ENCODE results near the gene POTEB3. TPM values are rescaled to one million over a fixed set of nuclear protein-coding genes. Genes with fewer than 3 reads are reported as not detected.
"Not testable (repeated sequence)": the region's sequence is repeated elsewhere in the genome, so short reads cannot be mapped to it uniquely, and the experiment has no call there.

Gene POTEB3
- not detected for total RNA-seq
- polyA plus RNA-seq, result not detected
- long read RNA-seq, donor 1, result 0 reads
- long read RNA-seq, donor 2, result 0 reads
- long read RNA-seq, donor 3, result 0 reads

DNA sequence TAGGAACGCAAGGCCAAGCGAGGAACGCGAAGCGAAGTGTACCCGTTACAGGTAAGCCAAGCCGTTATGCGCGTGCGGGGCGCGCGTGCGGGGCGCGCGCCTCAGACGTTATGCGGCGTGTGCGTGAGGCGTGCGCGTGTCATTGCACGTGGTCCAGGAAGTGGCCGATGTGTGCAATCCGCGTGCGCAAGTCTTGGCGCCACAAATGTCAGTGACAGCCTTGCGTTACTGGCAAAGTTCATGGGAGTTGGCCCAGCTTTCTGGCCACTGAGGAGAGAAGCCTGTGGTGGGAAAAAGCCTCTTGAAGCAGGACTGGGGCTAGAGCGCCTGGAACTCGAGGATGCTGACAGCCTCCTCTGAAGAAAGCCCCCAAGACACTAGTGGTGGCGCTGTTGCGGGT is at the start of gene POTEB3:
POTEB3 (minus strand) TSS at position 101 of the 400 bp plus-strand sequence. CDS start 488 bp downstream, outside the sequence.
- no CpG with 5 or more reads among the region's 35 CpGs for WGBS, 4 donors
- H3K9me3 ChIP-seq; H3K4me3 ChIP-seq; H3K27ac ChIP-seq; intact Hi-C loops (cut with DNase I); ATAC-seq; DNase-seq; H3K36me3 ChIP-seq; H3K27me3 ChIP-seq; H3K4me1 ChIP-seq: not testable (repeated sequence)

DNA sequence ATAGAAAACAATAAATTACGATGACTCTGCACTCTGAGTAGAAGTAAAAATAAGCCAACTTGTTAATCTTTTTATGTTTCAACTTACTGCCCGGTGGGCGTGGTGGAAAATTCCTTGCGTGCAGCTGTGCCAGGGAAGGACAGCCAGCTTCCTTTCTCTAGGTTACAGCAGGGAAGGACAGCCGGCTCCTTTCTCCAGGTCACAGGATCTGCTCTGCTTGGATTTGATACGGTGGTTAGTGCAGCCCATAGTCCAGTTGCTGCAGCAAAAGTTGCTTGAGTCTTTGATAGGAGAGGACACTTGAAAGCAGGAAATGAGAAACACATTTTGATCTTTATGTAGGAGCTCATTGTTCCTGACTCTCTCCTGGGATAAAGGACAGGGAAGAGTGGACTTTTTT is 13.4 kb upstream of the POTEB3 start:
- intact Hi-C loops (cut with DNase I); H3K27ac ChIP-seq; H3K9me3 ChIP-seq; DNase-seq; H3K27me3 ChIP-seq; H3K36me3 ChIP-seq; H3K4me1 ChIP-seq; H3K4me3 ChIP-seq: not testable (repeated sequence)
- peak in 1 of 4 donors; percentile 47 for ATAC-seq
- WGBS, 4 donors, result 66% methylated on average over 4 of the region's 6 CpGs; no CpG with 5 or more reads in 3 of the 4 donors

DNA sequence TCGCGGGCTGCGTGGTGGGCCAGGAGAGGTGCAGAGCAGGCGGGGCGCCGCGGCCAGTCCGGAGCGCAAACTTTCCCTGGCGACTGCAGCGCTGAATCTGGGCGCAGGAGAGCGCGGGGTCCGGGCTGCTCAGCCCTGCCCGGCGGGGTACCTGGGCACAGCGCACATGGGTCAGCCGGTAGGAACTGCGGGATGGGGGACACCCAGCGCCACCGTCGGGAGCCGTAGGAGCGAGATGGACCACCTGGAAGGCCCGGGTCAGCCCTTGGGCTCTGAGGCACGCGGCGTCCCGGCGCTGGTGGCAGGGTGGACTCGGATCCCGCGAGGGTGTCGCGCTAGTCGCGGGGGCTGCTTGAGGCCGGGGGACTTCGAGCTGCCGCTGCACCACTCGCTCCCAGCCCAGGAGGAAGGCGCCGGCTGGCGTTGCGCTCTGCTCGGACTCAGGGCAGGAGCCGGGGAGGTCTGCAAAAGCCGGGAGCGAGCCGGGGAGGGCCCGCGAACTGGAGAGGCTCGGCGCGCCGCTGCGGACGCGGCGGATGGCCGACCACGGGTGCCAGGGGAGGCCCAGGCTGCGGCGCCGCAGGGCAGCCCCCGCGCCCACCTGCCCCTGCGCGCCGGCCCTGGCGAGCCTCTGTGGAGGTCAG is 11.7 kb upstream of the POTEB3 start:
- H3K27ac ChIP-seq; H3K36me3 ChIP-seq; H3K4me1 ChIP-seq; DNase-seq; intact Hi-C loops (cut with DNase I); H3K4me3 ChIP-seq; H3K9me3 ChIP-seq; H3K27me3 ChIP-seq: not testable (repeated sequence)
- no CpG with 5 or more reads among the region's 72 CpGs for WGBS, 4 donors
- peak in 1 of 4 donors; percentile 28 for ATAC-seq

DNA sequence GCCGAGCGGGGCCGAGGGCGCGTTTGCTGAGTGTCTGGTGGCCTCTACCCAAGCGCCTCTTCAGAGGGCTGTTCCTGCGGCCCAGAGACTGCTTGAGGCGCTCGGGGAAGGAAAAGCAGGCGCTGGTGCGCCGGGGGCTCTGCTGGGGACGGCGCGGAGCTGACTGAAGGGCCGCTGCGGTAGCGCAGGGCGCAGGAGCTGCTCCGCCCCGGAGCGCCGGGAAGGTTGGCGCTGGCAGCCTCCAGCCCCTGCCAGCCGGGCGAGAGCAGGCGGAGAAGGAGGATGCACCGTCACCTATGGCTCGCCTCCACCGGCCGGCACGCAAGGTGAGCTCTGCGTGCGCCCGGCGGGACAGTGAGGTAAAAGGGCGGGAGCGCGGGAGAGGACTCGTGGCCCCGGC is 11.2 kb upstream of the POTEB3 start:
- not testable (repeated sequence) for ATAC-seq

DNA sequence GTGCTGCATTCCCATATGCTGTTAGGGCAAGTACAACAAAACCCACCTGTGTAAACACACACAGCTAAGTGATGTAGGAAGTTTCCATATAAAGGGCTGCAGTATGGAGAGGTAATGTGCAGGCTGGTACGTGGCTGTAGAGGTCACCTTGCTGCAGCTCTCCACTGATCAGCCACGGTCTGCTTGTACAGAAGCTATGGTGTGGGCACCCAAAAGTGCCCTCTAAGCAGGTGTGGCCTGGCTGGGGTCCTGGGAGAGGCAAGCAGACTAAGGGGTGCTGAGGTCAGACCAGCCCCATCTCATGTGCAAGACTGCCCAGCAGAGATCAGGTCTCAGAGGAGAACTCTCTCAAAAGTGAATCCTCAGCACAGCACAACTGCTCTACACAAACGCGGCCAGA is 32.9 kb downstream of the POTEB3 start:
- DNase-seq; ATAC-seq; H3K27me3 ChIP-seq; intact Hi-C loops (cut with DNase I); H3K4me1 ChIP-seq; H3K27ac ChIP-seq; H3K4me3 ChIP-seq; H3K9me3 ChIP-seq; H3K36me3 ChIP-seq: not testable (repeated sequence)
- WGBS, 4 donors, result 40 to 79% (median 51%) methylated on average over 2 of the region's 4 CpGs; no CpG with 5 or more reads in 1 of the 4 donors

More for the DNA sequence above, 11.2 kb upstream of the POTEB3 start:
- intact Hi-C loops (cut with DNase I); H3K27me3 ChIP-seq; H3K36me3 ChIP-seq; H3K9me3 ChIP-seq; H3K27ac ChIP-seq; H3K4me3 ChIP-seq; H3K4me1 ChIP-seq; DNase-seq: not testable (repeated sequence)
- no CpG with 5 or more reads among the region's 41 CpGs for WGBS, 4 donors

DNA sequence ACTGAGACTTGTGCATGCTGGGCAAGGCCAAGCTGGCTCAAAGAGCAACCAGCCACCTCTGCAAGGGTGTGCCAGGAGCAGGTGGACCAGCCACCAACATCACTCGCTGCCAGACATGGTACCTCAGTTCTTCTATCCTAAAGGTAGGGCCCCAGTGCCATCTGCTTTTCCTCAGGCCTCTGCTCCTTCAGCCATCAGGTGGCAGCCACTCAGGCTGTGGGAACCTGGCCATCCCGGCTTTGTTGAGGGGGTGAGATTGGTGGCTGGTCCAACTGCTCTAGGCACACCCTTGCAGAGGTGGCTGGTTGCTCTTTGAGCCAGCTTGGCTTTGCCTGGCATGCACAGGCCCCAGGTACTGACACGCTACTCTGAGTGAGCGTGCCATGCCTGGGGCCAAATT is 38.8 kb downstream of the POTEB3 start:
- DNase-seq; intact Hi-C loops (cut with DNase I); H3K36me3 ChIP-seq; H3K4me3 ChIP-seq; H3K4me1 ChIP-seq; ATAC-seq; H3K27me3 ChIP-seq; H3K9me3 ChIP-seq; H3K27ac ChIP-seq: not testable (repeated sequence)
- WGBS, 4 donors, result 43 to 75% (median 69%) methylated on average over 2 to 4 of the region's 4 CpGs; no CpG with 5 or more reads in 1 of the 4 donors

DNA sequence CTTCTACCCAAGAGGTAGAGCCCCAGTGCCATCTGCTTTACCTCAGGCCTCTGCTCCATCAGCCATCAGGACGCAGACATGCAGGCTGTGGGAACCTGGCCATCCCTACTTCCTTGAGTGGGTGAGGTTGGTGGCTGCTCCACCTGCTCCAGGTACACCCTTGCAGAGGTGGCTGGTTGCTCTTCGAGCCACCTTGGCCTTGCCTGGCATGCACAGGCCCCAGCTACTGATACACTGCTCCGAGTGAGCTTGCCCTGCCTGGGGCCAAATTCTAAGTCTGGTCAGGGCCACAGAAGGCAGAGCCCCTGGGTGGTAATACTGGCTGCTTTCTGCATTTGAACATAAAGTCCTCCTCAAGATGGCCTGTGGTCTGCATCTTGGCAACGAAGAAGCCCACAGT is 41.2 kb downstream of the POTEB3 start:
- WGBS, 4 donors, result 28 to 47% methylated on average over 2 to 3 of the region's 4 CpGs; no CpG with 5 or more reads in 2 of the 4 donors

DNA sequence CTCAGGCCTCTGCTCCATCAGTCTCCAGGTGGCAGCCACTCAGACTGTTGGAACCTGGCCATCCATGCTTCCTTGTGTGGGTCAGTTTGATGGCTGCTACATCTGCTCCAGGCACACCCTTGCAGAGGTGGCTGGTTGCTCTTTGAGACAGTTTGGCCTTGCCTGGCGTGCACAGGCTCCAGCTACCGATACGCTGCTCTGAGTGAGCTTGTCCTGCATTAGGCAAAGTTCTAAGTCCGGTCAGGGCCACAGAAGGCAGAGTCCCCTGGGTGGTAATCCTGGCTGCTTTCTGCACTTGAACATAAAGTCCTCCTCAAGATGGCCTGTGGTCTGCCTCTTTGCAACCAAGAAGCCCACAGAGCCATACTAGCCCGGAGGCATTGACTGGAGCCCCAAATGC is 41.8 kb downstream of the POTEB3 start:
- H3K27ac ChIP-seq; H3K9me3 ChIP-seq; H3K36me3 ChIP-seq; intact Hi-C loops (cut with DNase I); DNase-seq; H3K27me3 ChIP-seq; H3K4me1 ChIP-seq; H3K4me3 ChIP-seq; ATAC-seq: not testable (repeated sequence)
- WGBS, 4 donors, result 81% methylated on average over 4 of the region's 5 CpGs; no CpG with 5 or more reads in 3 of the 4 donors

More for the DNA sequence above, 41.2 kb downstream of the POTEB3 start:
- H3K27me3 ChIP-seq; intact Hi-C loops (cut with DNase I); ATAC-seq; H3K4me1 ChIP-seq; H3K36me3 ChIP-seq; H3K4me3 ChIP-seq; H3K27ac ChIP-seq; H3K9me3 ChIP-seq: not testable (repeated sequence)
- peak in 2 of 5 donors; percentile 5 to 12 for DNase-seq

DNA sequence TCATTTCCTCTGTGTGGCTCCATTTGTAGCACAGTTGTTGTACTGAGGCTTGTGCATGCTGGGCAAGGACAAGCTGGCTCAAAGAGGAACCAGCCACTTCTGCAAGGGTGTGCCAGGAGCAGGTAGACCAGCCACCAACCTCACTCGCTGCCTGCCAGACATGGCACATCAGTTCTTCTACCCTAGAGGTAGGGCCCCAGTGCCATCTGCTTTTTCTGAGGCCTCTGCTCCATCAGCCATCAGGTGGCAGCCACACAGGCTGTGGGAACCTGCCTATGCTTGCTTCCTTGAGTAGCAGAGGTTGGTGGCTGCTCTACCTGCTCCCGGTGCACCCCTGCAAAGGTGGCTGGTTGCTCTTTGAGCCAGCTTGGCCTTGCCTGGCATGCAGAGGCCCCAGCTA is 42.6 kb downstream of the POTEB3 start:
- H3K27me3 ChIP-seq; H3K9me3 ChIP-seq; DNase-seq; ATAC-seq; H3K4me3 ChIP-seq; intact Hi-C loops (cut with DNase I); H3K27ac ChIP-seq; H3K4me1 ChIP-seq; H3K36me3 ChIP-seq: not testable (repeated sequence)
- WGBS, 4 donors, result 75% methylated on average over 1 of the region's 2 CpGs; no CpG with 5 or more reads in 3 of the 4 donors

DNA sequence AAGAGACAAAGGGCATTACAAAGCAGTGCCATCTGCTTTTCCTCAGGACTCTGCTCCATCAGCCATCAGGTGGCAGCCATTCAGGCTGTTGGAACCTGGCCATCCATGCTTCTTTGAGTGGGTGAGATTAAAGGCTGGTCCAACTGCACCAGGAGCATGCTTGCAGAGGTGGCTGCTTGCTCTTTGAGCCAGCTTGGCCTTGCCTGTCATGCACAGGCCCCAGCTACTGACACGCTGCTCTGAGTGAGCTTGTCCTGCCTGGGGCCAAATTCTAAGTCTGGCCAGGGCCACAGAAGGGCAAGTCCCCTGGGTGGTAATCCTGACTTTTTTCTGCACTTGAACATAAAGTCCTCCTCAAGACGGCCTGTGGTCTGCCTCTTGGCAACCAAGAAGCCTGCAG is 43.1 kb downstream of the POTEB3 start:
- intact Hi-C loops (cut with DNase I); H3K36me3 ChIP-seq; H3K27ac ChIP-seq; ATAC-seq; H3K9me3 ChIP-seq; H3K27me3 ChIP-seq; H3K4me3 ChIP-seq; H3K4me1 ChIP-seq: not testable (repeated sequence)
- DNase-seq, result peak in 2 of 5 donors; percentile 14
- WGBS, 4 donors, result 79% methylated on average over 1 of the region's 2 CpGs; no CpG with 5 or more reads in 3 of the 4 donors

DNA sequence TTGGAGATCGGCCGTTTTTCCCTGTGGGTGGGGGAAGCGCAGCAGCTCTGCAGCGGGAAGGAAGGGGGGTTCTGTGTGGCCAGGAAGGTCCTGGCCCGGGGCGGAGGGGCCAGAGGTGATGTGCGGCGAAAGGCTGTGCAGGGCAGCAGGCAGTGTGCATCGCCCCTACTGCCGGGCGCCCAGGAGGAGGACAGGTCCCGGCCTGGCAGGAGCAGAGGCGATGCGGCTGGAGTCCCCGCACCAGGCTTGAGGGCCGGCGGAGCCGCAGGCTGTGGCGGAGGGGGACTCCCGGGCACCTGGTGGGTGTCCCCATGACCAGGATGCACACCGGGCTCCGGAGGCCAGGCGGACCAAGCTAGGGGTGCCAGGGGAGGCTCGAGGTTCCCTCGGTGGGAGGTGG is 54.3 kb downstream of the POTEB3 start:
- ATAC-seq; H3K27me3 ChIP-seq; H3K4me3 ChIP-seq; H3K9me3 ChIP-seq; H3K27ac ChIP-seq; H3K36me3 ChIP-seq; H3K4me1 ChIP-seq; intact Hi-C loops (cut with DNase I): not testable (repeated sequence)
- WGBS, 4 donors, result 90% methylated on average over 7 of the region's 25 CpGs; no CpG with 5 or more reads in 3 of the 4 donors
- peak in 1 of 5 donors; percentile 13 for DNase-seq
